PFSK-1 (cell line): ENCODE measurements around the gene APLP1.

Experiments
- POLR2AphosphoS5 ChIP-seq: IDR thresholded peaks from 2 replicates; pipeline ENCODE4 v1.6.1; 2012; ENCODE audit warnings: low read depth, mild to moderate bottlenecking, control low read depth, low read length, moderate library complexity
- REST ChIP-seq, 2 experiments: IDR thresholded peaks; 2 replicates each; pipeline versions ENCODE4 v1.6.1 to v1.8.0; 2011 to 2012; ENCODE audit warnings: low read depth in 2 of 2, low read length in 2 of 2, control low read depth in 1 of 2, inconsistent platforms in 1 of 2, mild to moderate bottlenecking in 1 of 2, moderate library complexity in 1 of 2; ENCODE audit not compliant: insufficient read depth in 1 of 2
- SIN3A ChIP-seq: IDR thresholded peaks from 2 replicates; pipeline ENCODE4 v1.6.1; 2012; ENCODE audit warnings: mild to moderate bottlenecking, low read length, moderate library complexity, borderline replicate concordance; ENCODE audit not compliant: insufficient read depth
- TAF1 ChIP-seq: IDR thresholded peaks from 2 replicates; pipeline ENCODE4 v1.6.1; 2012; ENCODE audit warnings: low read length, control low read depth, borderline replicate concordance; ENCODE audit not compliant: insufficient read depth

GRCh38 chr19:35908010-35908441 lies 39.7 kb downstream of the APLP1 start, which contains the start of gene TYROBP:
- TF ChIP-seq POLR2AphosphoS5 (no peak), TAF1 (no peak), REST (IDR thresholded peaks at IDR 0.05; ENCODE audit: insufficient read depth in 1 of 2, low read depth in 2 of 2, low read length in 2 of 2) (no peak), SIN3A (no peak)
